KOPT-K1 (cell line): ENCODE measurements around the gene PCNT.

ENCODE experiments used
- H3K27ac ChIP-seq: fragments of 200-600 bp; sonication (generic); 2 replicates; pipeline ENCODE4 v1.5.1; 2016; ENCODE audit warnings: antibody characterized with exemption, mild to moderate bottlenecking, low read depth, low read length; ENCODE audit not compliant: poor library complexity, severe bottlenecking
- H3K36me3 ChIP-seq: fragments of 200-600 bp; sonication (generic); 2 replicates; pipeline ENCODE4 v1.5.1; 2017; ENCODE audit warnings: antibody characterized with exemption, mild to moderate bottlenecking, low read length, moderate library complexity; ENCODE audit not compliant: insufficient read depth
- H3K9me3 ChIP-seq: fragments of 200-600 bp; sonication (generic); 2 replicates; pipeline ENCODE4 v1.5.1; 2017; ENCODE audit warnings: antibody characterized with exemption, low read length, mild to moderate bottlenecking; ENCODE audit not compliant: insufficient read depth, poor library complexity, severe bottlenecking

The PCNT gene, protein sequence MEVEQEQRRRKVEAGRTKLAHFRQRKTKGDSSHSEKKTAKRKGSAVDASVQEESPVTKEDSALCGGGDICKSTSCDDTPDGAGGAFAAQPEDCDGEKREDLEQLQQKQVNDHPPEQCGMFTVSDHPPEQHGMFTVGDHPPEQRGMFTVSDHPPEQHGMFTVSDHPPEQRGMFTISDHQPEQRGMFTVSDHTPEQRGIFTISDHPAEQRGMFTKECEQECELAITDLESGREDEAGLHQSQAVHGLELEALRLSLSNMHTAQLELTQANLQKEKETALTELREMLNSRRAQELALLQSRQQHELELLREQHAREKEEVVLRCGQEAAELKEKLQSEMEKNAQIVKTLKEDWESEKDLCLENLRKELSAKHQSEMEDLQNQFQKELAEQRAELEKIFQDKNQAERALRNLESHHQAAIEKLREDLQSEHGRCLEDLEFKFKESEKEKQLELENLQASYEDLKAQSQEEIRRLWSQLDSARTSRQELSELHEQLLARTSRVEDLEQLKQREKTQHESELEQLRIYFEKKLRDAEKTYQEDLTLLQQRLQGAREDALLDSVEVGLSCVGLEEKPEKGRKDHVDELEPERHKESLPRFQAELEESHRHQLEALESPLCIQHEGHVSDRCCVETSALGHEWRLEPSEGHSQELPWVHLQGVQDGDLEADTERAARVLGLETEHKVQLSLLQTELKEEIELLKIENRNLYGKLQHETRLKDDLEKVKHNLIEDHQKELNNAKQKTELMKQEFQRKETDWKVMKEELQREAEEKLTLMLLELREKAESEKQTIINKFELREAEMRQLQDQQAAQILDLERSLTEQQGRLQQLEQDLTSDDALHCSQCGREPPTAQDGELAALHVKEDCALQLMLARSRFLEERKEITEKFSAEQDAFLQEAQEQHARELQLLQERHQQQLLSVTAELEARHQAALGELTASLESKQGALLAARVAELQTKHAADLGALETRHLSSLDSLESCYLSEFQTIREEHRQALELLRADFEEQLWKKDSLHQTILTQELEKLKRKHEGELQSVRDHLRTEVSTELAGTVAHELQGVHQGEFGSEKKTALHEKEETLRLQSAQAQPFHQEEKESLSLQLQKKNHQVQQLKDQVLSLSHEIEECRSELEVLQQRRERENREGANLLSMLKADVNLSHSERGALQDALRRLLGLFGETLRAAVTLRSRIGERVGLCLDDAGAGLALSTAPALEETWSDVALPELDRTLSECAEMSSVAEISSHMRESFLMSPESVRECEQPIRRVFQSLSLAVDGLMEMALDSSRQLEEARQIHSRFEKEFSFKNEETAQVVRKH (N-terminal part only)

DNA sequence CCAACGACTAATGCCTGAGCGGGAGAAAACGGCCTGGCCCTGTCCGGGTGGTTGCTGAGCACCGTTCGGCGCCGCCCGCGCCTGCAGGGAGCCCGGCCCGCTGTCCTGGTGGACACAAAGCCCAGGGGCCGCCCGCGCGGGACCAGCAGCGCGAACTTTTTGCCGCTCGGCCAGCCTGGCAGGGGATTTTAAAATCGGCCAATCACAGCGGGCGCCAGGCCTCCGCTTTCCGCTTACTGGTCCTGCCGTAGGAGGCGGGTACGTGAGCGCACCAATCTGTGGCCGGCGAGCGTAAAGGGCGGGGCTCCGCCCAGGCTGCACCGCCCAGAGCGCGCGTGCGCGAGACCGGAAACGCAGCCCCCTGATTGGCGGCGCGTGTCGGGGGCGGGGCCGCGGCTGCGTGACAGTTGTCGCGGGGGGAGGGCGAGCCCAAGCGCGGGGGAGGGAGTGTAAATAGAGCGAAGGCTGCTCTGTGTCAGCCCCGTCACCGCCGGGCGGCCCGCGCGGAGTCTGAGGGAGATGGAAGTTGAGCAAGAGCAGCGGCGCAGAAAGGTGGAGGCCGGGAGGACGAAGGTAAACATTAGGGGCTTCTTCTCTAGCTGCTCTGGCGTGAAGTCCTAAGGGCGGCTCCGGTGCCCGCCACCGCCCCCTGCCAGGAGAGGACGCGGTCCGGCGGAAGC lies at the start of gene PCNT, which contains the start of gene C21orf58:
TSS of gene PCNT (plus strand) at position 447 of the 680 bp plus-strand sequence. CDS start at position 520, 73 bp downstream.
TSS of gene C21orf58 (minus strand) at position 161 of the 680 bp plus-strand sequence. CDS start 1,132 bp downstream, outside the sequence.
- peaks cover 39% of the 10 kb centered on the region for H3K36me3 ChIP-seq
- peak within 1 kb of the TSS; percentile 98 for H3K27ac ChIP-seq
- H3K9me3 ChIP-seq: no peaks in the 10 kb centered on the region

DNA sequence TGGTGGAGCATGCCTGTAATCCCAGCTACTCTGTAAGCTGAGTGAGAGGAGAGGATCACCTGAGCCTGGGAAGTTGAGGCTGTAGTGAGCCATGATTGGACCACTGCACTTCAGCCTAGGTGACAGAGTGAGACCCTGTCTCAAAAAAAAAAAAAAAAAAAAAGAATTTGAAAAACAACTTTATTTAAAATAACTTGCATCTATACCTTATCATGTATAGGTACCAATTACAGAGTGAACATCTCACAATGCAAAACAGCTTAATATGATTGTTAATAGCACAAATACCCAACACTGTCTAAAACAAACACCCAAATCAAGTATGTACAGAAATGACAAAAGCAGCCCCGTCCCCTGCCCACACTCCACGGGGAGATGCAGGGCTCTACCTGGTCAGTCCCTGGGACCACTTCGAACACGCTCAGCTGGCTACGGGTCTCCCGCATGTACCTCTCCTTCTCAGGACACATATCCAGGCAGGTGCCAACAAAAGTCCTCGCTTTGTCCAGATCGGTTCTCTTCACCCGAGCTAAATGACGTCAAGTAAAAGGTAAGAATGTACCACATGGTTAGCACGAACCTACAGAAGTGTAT lies 49.1 kb upstream of the PCNT start:
- Histone ChIP-seq H3K9me3 (no peaks in the 10 kb centered on the region), H3K36me3 (peaks cover 90% of the 10 kb centered on the region), H3K27ac (no peak overlapping the region)

DNA sequence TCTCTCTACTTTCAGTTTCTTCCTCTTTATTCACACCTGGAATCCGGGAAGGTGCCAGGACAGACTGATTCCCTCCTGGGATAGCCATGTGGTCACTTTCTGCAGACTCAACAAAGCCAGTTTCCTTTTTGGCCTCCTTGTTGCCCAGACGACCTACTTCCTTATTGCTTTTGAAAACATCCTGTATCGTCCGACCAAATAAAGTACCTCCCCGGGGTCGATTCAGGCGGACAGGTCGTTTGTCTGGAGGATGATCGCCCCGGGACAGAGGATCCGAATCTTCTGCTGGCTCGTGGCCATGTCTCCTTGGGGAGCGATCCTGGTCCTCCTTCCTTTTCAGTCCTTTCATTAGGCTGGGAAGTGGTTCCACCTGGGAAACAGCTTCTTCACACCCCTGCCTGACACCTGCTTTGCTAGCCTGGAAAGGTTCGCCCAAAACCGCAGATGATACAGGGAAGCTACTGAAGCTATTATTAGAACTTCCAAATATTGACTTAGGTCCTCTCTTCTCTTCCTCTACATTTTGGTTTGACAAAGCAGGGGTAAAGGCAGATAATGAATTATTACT lies 39.8 kb upstream of the PCNT start:
- Histone ChIP-seq H3K36me3 (peaks cover 53% of the 10 kb centered on the region), H3K27ac (no peak overlapping the region), H3K9me3 (no peaks in the 10 kb centered on the region)

- Histone ChIP-seq H3K36me3 (peaks cover 47% of the 10 kb centered on the region), H3K9me3 (no peaks in the 10 kb centered on the region), H3K27ac (peak overlapping the region; percentile 83)
Measured at GRCh38 chr21:46284733-46285132, 39.2 kb upstream of the PCNT start.

DNA sequence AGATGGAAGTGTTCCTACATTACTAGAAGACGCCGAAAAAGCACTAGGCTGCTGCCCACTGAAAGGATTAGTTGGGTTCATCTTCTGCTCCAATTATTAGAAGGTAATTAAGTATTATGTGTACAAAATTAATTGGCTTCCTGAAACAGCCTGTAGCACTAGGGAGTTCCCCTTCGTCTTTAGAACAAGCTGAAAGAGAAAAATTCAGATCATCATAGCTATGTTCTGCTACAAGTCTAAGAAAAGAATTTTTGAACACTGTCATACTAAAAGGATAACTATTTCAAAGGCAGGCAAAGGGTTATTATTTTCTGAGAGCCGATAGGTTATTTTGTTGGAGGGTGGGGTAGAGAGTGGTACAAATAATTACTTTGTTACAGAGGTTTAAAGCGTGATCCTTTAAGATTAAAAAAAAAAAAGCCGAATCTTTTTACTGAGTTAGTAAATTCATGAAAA lies 38.7 kb upstream of the PCNT start, which contains the start of gene MCM3AP:
TSS of gene MCM3AP (minus strand) at position 406 of the 456 bp plus-strand sequence. CDS start at position 81, 325 bp downstream.
- no peaks in the 10 kb centered on the region for H3K9me3 ChIP-seq
- peaks cover 42% of the 10 kb centered on the region for H3K36me3 ChIP-seq
- peak within 1 kb of the TSS; percentile 83 for H3K27ac ChIP-seq

DNA sequence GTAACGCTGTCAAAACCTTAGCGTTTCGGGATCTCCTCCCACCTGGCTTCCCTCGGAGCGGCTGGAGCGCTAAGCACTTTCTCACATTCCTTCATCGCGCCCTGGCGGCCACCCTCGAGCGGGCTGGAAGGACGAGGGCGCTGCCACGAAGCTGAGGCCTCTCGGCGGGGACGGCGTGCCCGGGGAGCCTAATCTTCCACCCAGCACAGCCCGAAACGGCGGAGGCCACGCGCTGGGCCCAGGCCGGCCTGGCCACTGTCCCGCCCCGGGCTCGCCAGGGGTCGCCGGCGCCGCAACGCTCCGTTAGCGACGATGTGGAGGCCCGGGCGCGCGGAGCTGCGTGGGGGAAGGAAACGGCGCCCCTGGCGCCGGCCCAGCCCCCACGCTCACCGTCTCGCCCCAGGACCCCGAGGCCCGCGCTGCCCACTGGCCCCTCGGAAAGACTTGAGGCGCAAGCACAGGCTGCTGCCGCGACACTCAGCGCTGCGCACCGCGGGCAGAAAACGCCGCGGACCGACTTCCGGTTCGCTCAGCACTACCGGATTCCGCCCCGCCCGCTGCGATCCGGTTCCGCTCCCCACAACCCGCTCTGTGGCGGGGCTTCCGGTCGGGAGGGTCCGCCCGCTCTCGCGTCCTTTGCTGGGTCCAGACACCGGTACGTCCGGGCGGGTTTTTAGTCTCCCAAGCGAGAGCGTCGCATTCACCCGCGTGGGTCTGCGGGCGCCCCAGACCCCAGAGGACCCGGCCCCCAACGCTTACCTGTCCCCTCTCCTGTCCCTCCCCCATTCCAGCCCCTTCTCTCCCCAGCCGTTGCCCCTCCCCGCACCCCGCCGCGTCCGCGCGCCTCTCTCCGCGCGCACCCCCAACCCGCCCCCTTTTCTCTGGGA lies 38.0 kb upstream of the PCNT start, which contains the start of gene YBEY:
TSS of gene YBEY (plus strand) at position 582 of the 887 bp plus-strand sequence. CDS start 572 bp downstream, outside the sequence.
- H3K36me3 ChIP-seq: peaks cover 35% of the 10 kb centered on the region
- H3K27ac ChIP-seq: peak within 1 kb of the TSS; percentile 83
- no peaks in the 10 kb centered on the region for H3K9me3 ChIP-seq

GRCh38 chr21:46286648-46287002 lies 37.3 kb upstream of the PCNT start:
- Histone ChIP-seq H3K27ac (peak overlapping the region; percentile 83), H3K9me3 (peaks cover 2% of the 10 kb centered on the region), H3K36me3 (peaks cover 34% of the 10 kb centered on the region)

- Histone ChIP-seq H3K9me3 (peaks cover 6% of the 10 kb centered on the region), H3K27ac (no peak overlapping the region), H3K36me3 (peaks cover 34% of the 10 kb centered on the region)
Measured at GRCh38 chr21:46287541-46287940, 36.4 kb upstream of the PCNT start.

GRCh38 chr21:46289655-46290179 lies 34.2 kb upstream of the PCNT start:
- Histone ChIP-seq H3K9me3 (peaks cover 6% of the 10 kb centered on the region), H3K27ac (no peak overlapping the region)

GRCh38 chr21:46291561-46291960 lies 32.4 kb upstream of the PCNT start:
- H3K27ac ChIP-seq: no peak overlapping the region
- peaks cover 6% of the 10 kb centered on the region for H3K9me3 ChIP-seq
- peaks cover 12% of the 10 kb centered on the region; the same call in 1 of the 2 replicates for H3K36me3 ChIP-seq

More at GRCh38 chr21:46289655-46290179, 34.2 kb upstream of the PCNT start:
- H3K36me3 ChIP-seq: peaks cover 13% of the 10 kb centered on the region; the same call in 1 of the 2 replicates

- Histone ChIP-seq H3K36me3 (peaks cover 22% of the 10 kb centered on the region; the same call in 1 of the 2 replicates), H3K9me3 (peaks cover 6% of the 10 kb centered on the region), H3K27ac (no peak overlapping the region)
Measured at GRCh38 chr21:46294647-46295176, 29.2 kb upstream of the PCNT start.

DNA sequence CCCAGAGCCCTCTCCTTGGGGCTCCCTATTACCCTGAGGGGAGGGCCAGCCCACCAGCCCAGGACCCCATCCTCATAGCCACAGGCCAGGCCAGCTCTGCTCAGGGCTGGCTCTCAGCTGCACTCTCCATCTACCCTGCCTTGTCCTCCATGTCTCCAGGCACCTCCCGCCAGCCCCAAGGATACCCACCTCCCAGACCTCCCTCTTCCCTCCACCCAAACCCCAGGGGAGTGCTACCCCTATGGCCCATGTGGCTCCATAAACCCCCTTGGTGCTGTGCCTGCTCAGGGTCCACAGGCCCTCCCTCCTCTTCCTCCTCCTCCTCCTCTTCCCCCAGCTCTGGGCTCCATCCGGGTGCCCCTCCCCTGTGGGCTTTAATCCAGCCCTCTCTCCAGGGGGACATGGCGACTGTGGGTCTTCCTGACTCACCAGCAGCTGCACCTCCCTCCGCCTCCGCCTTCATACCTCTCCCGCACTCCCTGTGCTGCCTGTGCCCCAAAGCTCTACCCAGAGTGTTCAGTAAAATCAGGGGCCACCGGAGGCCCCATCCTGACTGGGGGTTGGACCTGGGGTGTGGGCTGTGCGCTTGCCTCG lies 28.7 kb upstream of the PCNT start:
- Histone ChIP-seq H3K36me3 (peaks cover 28% of the 10 kb centered on the region; the same call in 1 of the 2 replicates), H3K9me3 (peaks cover 6% of the 10 kb centered on the region), H3K27ac (no peak overlapping the region)
